Activated naive CD4-positive, alpha-beta T cell treated with anti-CD3 and anti-CD28 coated beads for 36 hours (primary cell): ENCODE results near the gene DYDC1. TPM values are rescaled to one million over a fixed set of nuclear protein-coding genes. Genes with fewer than 3 reads are reported as not detected.

ENCODE experiments used
- CTCF ChIA-PET: fragments of 350-600 bp; sonication (Branson Sonifier 250); formaldehyde crosslinking; loops from one replicate; lab custom pipeline; 2021; ENCODE audit warnings: antibody characterized with exemption; lab: Charles Lee
- DNase-seq: peaks from one replicate; pipeline ENCODE4 v3.0.0-alpha.2; 2020
- H3K27ac Mint-ChIP-seq: one replicate; pipeline ENCODE4 v1.8.0; 2021; ENCODE audit warnings: mild to moderate bottlenecking, mixed read lengths
- H3K27me3 Mint-ChIP-seq: one replicate; pipeline ENCODE4 v1.8.0; 2021; ENCODE audit warnings: low read depth, mixed read lengths
- H3K36me3 Mint-ChIP-seq: one replicate; pipeline ENCODE4 v1.8.0; 2021; ENCODE audit warnings: low read depth, mixed read lengths
- H3K4me1 Mint-ChIP-seq: one replicate; pipeline ENCODE4 v1.8.0; 2021; ENCODE audit warnings: low read depth, mixed read lengths
- H3K4me3 Mint-ChIP-seq: one replicate; pipeline ENCODE4 v1.8.0; 2021; ENCODE audit warnings: mild to moderate bottlenecking, moderate library complexity, mixed read lengths
- H3K9me3 Mint-ChIP-seq: one replicate; pipeline ENCODE4 v1.8.0; 2021; ENCODE audit warnings: mixed read lengths
- intact Hi-C: fragments of 100-400 bp; cut with micrococcal nuclease; formaldehyde crosslinking; loops from one replicate; pipeline ENCODE4 v1.15.1; 2023
- total RNA-seq, 2 experiments: library from RNA; stranded (reverse); gene quantifications; one replicate each; pipeline ENCODE4 v1.2.3, GENCODE V29; 2021

Gene DYDC1
- total RNA-seq = not detected

DNA sequence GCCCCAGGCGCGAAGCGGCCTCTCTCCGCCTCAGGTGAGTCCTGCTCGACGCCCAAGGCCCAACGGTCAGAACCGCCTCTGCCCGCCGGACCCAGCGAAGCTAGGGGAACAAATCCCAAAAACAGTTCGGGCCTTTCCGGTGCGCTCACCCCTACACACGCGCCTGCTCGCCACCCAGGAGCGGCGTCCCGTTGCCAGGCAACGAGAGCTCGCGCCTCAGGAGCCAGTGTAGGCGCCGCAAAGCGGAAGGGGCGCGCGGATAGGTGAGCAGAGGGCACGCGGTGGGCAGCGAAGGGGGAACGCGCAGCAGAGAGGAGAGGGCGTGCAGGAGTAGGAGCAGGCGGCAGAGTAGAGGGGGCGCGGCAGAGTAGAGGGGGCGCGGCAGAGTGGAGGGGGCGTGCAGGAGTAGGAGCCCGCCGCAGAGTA lies at the start of gene DYDC1, which contains the start of gene DYDC2:
DYDC1 (minus strand) TSS at position 193 of the 426 bp plus-strand sequence. CDS start 4,154 bp downstream, outside the sequence.
DYDC2 (plus strand) TSS at position 219 of the 426 bp plus-strand sequence. CDS start 5,663 bp downstream, outside the sequence.
- H3K9me3 Mint-ChIP-seq = peaks cover 2% of the 10 kb centered on the region
- H3K27me3 Mint-ChIP-seq = peaks cover 22% of the 10 kb centered on the region
- intact Hi-C loops = no loop called here
- CTCF ChIA-PET = no interaction called here
- peaks cover 8% of the 10 kb centered on the region for H3K4me1 Mint-ChIP-seq
- peak; percentile 68 for DNase-seq
- no peaks in the 10 kb centered on the region for H3K36me3 Mint-ChIP-seq
- peak within 1 kb of the TSS; percentile 71 for H3K4me3 Mint-ChIP-seq
- no peak within 1 kb of the TSS for H3K27ac Mint-ChIP-seq

DNA sequence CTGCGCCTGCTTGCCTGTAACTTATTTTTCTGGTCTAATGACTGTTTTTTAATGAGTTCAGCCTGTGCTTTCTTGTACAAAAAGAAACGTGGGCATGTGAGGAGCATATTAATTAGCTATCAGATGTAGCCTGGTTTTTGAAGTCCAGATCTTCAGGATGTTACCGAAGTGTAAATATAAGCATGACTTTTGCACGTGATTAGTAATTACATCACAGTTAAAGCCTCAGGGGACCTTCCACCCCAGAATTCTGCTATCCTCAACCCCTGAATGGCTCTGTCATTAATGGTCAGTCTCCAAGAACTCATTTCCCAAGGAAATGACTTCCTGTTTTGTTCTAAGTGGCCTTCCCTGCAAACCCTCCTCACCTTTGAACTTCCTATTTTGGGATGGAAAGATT lies 49.6 kb upstream of the DYDC1 start:
- Mint-ChIP-seq H3K4me1 (peaks cover 14% of the 10 kb centered on the region), H3K27ac (no peak overlapping the region), H3K9me3 (no peaks in the 10 kb centered on the region), H3K4me3 (no peak overlapping the region), H3K36me3 (no peaks in the 10 kb centered on the region), H3K27me3 (no peaks in the 10 kb centered on the region)
- DNase-seq = no peak
- CTCF ChIA-PET = interaction anchor here (0.9 to 2.3 kb wide), 9 partner anchors 9 to 56 kb away, joined by 3 to 12 read pairs (median 5); no protein-coding TSS in a partner anchor
- intact Hi-C loops = no loop called here

DNA sequence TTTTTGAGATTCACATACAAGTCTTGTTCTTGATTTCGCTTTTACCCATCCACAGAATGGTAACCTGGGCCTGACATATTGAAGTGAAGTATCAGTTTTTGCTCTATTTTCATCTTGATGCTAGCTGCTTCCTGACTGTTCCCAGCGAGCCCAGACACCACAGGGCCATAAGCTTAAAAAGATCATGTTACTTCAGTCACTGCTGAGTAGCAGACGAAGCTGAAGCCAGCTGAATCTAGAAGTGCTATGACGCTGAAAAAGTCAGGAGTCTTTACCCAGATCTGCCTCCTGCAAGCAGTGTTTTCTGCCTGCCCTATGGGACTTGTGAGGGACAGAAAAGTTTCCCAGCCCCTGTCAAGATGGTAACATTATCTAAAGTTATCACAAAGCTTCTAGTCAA lies 49.1 kb upstream of the DYDC1 start:
- Mint-ChIP-seq H3K36me3 (no peaks in the 10 kb centered on the region), H3K9me3 (no peaks in the 10 kb centered on the region), H3K27me3 (no peaks in the 10 kb centered on the region), H3K4me1 (peaks cover 10% of the 10 kb centered on the region), H3K4me3 (no peak overlapping the region), H3K27ac (no peak overlapping the region)
- CTCF ChIA-PET = interaction anchor here (0.9 to 2.3 kb wide), 7 partner anchors 9 to 57 kb away, joined by 3 to 7 read pairs (median 5); no protein-coding TSS in a partner anchor
- DNase-seq = no peak
- intact Hi-C loops = no loop called here

DNA sequence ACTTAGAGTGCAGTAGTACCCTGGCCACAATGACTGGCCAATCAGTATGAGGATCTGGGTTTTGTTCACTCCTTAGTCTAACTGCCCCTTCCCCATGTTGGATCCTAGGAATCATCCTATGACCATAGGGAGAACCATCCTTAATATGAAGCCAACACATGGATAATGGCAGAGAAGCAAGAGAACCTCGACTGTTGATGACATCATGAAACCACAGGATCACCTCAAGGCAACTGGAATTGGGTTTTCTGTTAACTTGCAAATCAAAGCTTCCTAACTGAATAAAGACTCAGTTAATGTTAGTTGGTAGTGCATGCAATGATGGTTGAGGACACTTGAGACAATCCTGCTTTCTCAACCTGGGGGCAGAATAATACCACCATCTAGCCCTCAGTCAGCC lies 48.5 kb upstream of the DYDC1 start:
- no peaks in the 10 kb centered on the region for H3K9me3 Mint-ChIP-seq
- no peak overlapping the region for H3K4me3 Mint-ChIP-seq
- H3K27me3 Mint-ChIP-seq = no peaks in the 10 kb centered on the region
- no peak for DNase-seq
- intact Hi-C loops = no loop called here
- no peak overlapping the region for H3K27ac Mint-ChIP-seq
- no peaks in the 10 kb centered on the region for H3K36me3 Mint-ChIP-seq
- CTCF ChIA-PET = interaction anchor here (1.1 to 1.5 kb wide), 3 partner anchors 19 to 27 kb away, joined by 3 to 5 read pairs (median 5); no protein-coding TSS in a partner anchor
- peaks cover 8% of the 10 kb centered on the region for H3K4me1 Mint-ChIP-seq

DNA sequence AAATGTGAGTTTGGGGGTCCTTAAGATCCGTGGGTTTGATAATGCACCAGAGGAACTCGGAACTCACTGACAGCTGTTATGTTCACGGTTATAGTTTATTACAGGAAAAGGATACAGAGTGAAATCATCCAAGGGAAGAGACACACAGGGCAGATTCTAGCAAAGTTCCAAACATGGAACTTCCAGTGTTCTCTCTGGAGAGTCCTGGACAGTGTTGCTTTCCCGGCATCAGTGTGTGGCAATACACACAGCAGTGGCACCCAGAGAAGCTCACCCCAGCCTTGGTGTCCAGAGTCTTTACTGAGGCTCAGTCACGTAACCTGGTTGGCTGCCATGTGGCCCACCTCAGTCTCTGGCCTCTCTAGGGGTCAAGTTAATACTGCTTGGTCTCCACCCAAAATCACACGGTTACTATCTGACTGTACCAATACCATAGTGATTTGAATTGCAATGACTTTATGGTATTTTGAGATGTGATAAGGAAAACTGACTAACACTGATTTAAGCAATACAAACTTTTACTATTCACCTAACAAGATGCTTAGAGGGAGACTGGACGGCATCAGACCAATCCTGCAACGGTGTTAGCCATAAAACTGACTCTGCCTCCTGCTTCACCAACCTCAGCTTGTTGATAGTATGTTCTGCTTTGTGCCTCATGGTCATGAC lies 43.7 kb upstream of the DYDC1 start:
- no peaks in the 10 kb centered on the region for H3K4me1 Mint-ChIP-seq
- no peaks in the 10 kb centered on the region for H3K9me3 Mint-ChIP-seq
- DNase-seq = no peak
- CTCF ChIA-PET = interaction anchor here (1.2 kb wide), 1 partner anchor 22 kb away, joined by 5 read pairs; no protein-coding TSS in a partner anchor
- H3K36me3 Mint-ChIP-seq = no peaks in the 10 kb centered on the region
- H3K27me3 Mint-ChIP-seq = no peaks in the 10 kb centered on the region
- intact Hi-C loops = no loop called here
- H3K27ac Mint-ChIP-seq = no peak overlapping the region
- H3K4me3 Mint-ChIP-seq = no peak overlapping the region

DNA sequence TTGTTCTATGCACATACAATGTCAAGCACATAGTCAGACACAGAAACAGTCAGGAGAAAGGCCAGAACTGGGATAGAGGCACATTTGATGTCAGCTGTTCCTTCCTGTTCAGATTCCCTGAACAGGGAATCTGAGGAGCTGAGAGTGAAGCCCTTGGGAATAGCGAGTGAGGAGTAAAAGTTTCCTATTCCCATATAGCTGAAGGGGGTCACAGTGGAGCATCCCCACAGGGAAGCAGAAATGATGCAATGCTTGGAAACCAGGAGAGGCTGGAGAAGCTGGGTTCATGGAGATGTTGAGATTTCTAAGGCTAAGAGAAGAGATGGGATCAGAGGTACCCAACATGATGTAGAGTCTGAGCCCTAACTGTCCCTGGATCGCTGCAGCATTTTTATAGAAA lies 40.5 kb upstream of the DYDC1 start:
- Mint-ChIP-seq H3K36me3 (no peaks in the 10 kb centered on the region), H3K27ac (no peak overlapping the region), H3K4me3 (no peak overlapping the region), H3K27me3 (no peaks in the 10 kb centered on the region), H3K4me1 (no peaks in the 10 kb centered on the region), H3K9me3 (no peaks in the 10 kb centered on the region)
- CTCF ChIA-PET = interaction anchor here (1.3 to 1.7 kb wide), 2 partner anchors 9 to 19 kb away, joined by 5 to 7 read pairs; no protein-coding TSS in a partner anchor
- intact Hi-C loops = no loop called here
- no peak for DNase-seq

DNA sequence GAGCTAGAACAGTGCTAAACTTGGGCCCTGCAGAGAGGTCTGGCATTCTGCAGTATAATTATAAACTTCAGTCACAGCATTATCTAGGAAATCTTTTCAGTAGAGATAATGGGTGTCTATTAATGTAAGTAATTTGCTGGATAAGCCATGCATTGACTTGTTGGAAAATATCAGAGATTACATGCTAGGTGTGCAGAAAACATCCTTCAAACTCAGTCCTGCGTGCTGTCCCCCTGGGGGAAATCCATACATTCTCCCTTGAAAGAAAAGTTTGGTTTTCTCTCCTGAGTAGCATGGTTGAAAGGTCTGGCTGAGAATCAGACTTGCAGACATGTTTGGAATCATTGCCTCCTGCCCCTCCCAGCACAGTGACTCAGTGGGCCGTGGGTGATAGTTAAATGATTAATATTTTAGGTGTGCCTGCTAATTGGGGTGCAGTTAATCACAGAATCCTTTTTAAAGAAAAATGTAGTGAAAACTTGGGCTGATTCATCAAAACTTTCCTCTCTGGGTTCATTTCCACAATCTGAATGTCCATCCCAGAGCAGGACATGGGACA lies 37.9 kb upstream of the DYDC1 start:
- CTCF ChIA-PET = interaction anchor here (0.7 to 1.0 kb wide), 2 partner anchors 93 to 201 kb away, joined by 4 to 5 read pairs; no protein-coding TSS in a partner anchor
- H3K36me3 Mint-ChIP-seq = no peaks in the 10 kb centered on the region
- H3K4me3 Mint-ChIP-seq = no peak overlapping the region
- H3K27ac Mint-ChIP-seq = no peak overlapping the region
- no peaks in the 10 kb centered on the region for H3K9me3 Mint-ChIP-seq
- no peaks in the 10 kb centered on the region for H3K27me3 Mint-ChIP-seq
- no peaks in the 10 kb centered on the region for H3K4me1 Mint-ChIP-seq
- intact Hi-C loops = no loop called here
- no peak for DNase-seq

DNA sequence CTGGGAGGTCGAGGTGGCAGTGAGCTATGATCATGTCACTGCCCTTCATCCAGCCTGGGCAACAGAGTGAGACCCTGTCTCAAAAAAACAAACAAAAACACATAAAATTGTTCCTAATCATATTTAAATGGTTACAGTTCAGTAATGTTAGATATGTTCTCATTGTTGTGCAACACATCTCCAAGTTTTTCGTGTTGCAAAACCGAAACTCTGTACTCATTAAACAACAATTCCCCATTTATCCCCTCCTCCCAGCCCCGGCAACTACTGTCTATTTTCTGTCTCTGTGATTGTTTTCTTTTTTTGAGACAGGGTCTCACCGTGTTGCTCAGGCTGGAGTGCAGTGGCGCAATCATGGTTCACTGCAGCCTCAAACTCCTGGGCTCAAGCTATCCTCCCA lies 35.7 kb upstream of the DYDC1 start:
- Mint-ChIP-seq H3K27ac (no peak overlapping the region), H3K4me3 (no peak overlapping the region), H3K4me1 (no peaks in the 10 kb centered on the region), H3K36me3 (no peaks in the 10 kb centered on the region), H3K9me3 (no peaks in the 10 kb centered on the region), H3K27me3 (no peaks in the 10 kb centered on the region)
- intact Hi-C loops = no loop called here
- no peak for DNase-seq
- CTCF ChIA-PET = interaction anchor here (1.1 kb wide), 1 partner anchor 14 kb away, joined by 11 read pairs; no protein-coding TSS in a partner anchor

DNA sequence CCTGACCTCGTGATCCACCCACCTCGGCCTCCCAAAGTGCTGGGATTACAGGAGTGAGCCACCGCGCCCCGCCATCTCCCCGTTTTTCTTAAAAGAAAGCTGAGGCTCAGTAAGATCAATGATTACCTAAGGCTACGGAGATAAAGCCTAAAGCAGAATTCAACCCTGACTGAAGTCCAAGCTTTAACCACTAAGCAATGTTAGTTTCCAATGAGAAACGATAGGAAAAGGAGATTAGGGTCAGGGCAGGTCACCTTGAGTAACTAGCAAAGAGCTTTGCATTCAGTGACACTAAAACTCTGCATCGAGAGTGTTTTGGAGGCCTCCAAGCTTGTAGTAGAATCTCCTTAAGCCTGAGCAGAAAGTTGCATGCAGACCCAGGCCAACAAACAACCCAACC lies 34.2 kb upstream of the DYDC1 start:
- H3K27ac Mint-ChIP-seq = no peak overlapping the region
- CTCF ChIA-PET = interaction anchor here (1.5 kb wide), 1 partner anchor 13 kb away, joined by 4 read pairs; no protein-coding TSS in a partner anchor
- intact Hi-C loops = no loop called here
- H3K36me3 Mint-ChIP-seq = no peaks in the 10 kb centered on the region
- no peaks in the 10 kb centered on the region for H3K27me3 Mint-ChIP-seq
- DNase-seq = no peak
- H3K9me3 Mint-ChIP-seq = no peaks in the 10 kb centered on the region
- H3K4me3 Mint-ChIP-seq = no peak overlapping the region
- no peaks in the 10 kb centered on the region for H3K4me1 Mint-ChIP-seq

DNA sequence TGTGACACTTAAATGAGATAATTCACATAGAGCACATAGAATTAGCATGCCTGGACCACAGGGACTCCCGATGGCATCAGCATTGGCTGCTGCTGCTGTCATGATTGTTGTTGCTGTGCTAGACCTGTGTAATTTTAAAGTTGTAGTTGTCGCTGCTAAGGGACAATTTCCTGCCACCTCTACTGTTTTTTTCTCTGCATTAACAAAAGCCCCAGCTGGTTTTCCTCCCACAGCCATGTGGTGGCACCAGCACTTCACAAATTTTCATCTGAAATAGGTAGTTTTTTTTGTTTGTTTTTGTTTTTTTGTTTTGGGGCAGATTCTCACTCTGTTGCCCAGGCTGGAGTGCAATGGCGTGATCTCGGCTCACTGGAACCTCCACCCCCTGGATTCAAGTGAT lies 26.4 kb upstream of the DYDC1 start:
- Mint-ChIP-seq H3K4me1 (peaks cover 16% of the 10 kb centered on the region), H3K9me3 (no peaks in the 10 kb centered on the region), H3K4me3 (no peak overlapping the region), H3K27me3 (no peaks in the 10 kb centered on the region), H3K27ac (no peak overlapping the region), H3K36me3 (no peaks in the 10 kb centered on the region)
- peak; percentile 73 for DNase-seq
- intact Hi-C loops = loop anchor here (1.0 to 2.0 kb wide), 6 partner anchors 25 to 316 kb away; partner anchors contain the start of gene PRXL2A
- CTCF ChIA-PET = interaction anchor here (0.9 to 3.9 kb wide), 9 partner anchors 21 to 280 kb away, joined by 3 to 21 read pairs (median 3); partner anchors contain the start of gene PRXL2A

DNA sequence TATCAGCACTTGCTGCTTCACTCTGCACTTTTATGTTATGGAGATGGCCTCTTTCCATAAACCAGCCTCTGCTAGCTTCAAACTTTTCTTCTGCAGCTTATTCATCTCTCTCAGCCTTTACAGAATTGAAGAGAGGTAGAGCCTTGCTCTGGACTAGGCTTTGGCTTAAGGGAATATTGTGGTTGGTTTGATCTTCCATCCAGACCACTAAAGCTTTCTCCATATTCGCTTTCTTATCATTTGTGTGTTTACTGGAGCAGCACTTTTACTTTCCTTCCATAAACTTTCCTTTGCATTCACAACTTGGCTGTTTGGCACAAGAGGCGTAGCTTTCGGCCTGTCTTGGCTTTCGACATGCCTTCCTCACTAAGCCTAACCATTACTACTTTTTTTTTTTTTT lies 23.6 kb upstream of the DYDC1 start:
- CTCF ChIA-PET = interaction anchor here (0.7 to 2.1 kb wide), 6 partner anchors 26 to 461 kb away, joined by 3 to 6 read pairs (median 4); partner anchors contain the start of gene PRXL2A
- no peak for DNase-seq
- no peaks in the 10 kb centered on the region for H3K27me3 Mint-ChIP-seq
- H3K9me3 Mint-ChIP-seq = no peaks in the 10 kb centered on the region
- intact Hi-C loops = no loop called here
- no peaks in the 10 kb centered on the region for H3K36me3 Mint-ChIP-seq
- H3K27ac Mint-ChIP-seq = no peak overlapping the region
- peaks cover 16% of the 10 kb centered on the region for H3K4me1 Mint-ChIP-seq
- H3K4me3 Mint-ChIP-seq = no peak overlapping the region

DNA sequence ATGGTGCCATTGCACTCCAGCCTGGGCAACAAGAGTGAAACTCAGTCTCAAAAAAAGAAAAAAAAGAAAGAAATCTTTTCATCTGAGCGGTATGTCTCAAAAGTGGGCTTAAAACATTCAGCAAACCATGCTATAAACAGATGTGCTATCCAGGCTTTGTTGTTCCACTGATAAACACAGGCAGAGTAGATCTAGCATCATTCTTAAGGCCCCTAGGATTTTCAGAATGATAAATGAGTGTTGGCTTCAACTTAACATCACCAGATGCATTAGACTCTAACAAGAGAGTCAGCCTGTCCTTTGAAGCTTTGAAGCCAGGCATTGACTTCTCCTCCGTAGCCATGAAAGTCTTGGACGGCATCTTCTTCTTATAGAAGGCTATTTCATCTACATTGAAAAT lies 23.1 kb upstream of the DYDC1 start:
- intact Hi-C loops = loop anchor here (2.0 kb wide), 2 partner anchors 219 to 639 kb away; no protein-coding TSS in a partner anchor
- H3K27ac Mint-ChIP-seq = no peak overlapping the region
- H3K27me3 Mint-ChIP-seq = no peaks in the 10 kb centered on the region
- CTCF ChIA-PET = interaction anchor here (0.7 to 2.5 kb wide), 6 partner anchors 27 to 283 kb away, joined by 3 to 35 read pairs (median 4); partner anchors contain the start of gene PRXL2A
- no peak overlapping the region for H3K4me3 Mint-ChIP-seq
- no peak for DNase-seq
- H3K4me1 Mint-ChIP-seq = peaks cover 16% of the 10 kb centered on the region
- H3K36me3 Mint-ChIP-seq = no peaks in the 10 kb centered on the region
- H3K9me3 Mint-ChIP-seq = no peaks in the 10 kb centered on the region
